Right renal pelvis (tissue), 4 donors: ENCODE measurements around the gene BCL2L2. TPM values are rescaled to one million over a fixed set of nuclear protein-coding genes. Genes with fewer than 3 reads are reported as not detected.
"Not testable (repeated sequence)": the region's sequence is repeated elsewhere in the genome, so short reads cannot be mapped to it uniquely, and the experiment has no call there.

Source experiments
- DNase-seq, 4 donors: peaks; one replicate each; pipeline ENCODE4 v3.0.0-alpha.2; 2013; ENCODE audit warnings: low read depth in 4 of 4, low spot score in 3 of 4, missing footprints in 1 of 4
- polyA plus RNA-seq, 4 donors: library from polyadenylated mRNA; unstranded; fragments of 120-200 nt; gene quantifications; one replicate each; pipeline ENCODE4 v1.2.1, GENCODE V29; 2013; ENCODE audit not compliant: insufficient read length in 4 of 4

The BCL2L2 gene, protein sequence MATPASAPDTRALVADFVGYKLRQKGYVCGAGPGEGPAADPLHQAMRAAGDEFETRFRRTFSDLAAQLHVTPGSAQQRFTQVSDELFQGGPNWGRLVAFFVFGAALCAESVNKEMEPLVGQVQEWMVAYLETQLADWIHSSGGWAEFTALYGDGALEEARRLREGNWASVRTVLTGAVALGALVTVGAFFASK
- 10 to 100 TPM; 40.1 to 43.1 (median 40.9) TPM for polyA plus RNA-seq

DNA sequence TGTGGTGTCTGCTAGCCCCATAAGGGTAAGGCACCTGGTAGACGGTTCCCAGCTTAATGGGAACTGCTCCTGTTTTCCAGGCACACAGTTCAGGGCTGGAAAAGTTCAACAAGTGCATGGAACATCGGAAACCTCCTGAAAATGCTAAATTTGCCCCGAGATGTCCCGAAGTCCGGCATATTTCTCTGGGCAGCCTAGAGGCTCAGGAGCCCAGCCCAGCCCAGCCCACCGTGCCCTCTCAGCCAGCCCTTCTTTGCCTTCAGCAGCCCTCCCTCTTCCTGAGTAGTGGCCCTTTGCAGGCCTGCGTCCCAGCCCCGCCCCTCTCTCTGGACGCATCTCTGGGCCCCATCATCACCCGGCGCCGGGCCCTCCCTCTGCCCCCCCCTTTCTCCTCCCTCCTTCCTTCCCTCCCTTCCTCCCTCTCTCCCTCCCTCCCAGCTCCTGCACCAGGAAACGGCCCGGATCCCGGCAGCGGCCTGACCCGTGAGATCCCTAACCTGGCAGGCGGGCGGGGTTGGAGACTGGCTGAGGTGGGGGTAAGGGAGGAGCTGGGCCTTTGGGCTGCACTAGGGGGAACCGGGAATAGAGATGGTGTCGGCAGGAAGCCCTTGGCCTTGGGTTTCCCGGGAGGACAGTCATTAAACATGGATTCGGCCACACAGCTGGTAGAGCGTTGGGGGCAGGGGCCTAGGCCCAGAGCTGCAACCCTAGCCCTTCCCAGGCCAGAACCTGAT lies at the start of gene BCL2L2:
BCL2L2 (plus strand) TSS at position 422 of the 734 bp plus-strand sequence. CDS start 935 bp downstream, outside the sequence.
- DNase-seq, result peak; percentile 84 to 87 (median 86)

DNA sequence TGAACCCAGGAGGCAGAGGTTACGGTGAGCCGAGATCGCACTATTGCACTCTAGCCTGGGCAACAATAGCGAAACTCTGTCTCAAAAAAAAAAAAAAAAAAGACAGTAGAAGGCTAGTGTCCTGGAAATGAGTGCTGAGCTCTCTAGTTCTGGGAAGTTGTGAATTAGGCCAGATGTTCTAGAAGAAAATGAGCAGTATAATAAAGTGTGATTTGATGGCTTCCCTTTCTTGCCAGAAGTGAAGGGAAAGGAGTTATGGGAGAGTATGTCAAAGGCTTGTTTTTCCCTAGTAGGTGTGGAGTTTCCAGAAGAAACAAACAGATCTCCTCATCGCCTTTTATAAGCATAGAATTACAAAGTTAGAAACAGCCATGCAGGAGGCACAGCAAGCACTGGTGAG lies 48.4 kb upstream of the BCL2L2 start:
- no peak for DNase-seq

DNA sequence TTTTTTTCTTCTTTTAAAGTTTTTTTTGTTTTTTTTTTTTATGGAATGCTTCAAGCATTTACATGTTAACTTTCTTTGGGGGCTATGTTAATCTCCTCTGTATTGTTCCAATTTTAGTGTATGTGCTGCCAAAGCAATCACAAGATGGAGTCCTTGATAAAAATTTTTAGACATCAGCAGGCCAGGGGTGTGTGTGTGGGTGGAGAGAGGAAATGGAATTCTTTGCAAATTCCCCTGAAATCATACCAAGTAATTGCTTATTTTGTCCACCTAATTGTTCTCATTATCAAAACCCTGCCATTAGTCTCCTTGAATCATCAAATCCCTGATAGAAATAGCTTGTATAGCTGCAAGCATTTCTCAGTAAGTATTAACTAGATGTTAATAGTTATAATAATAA lies 47.2 kb upstream of the BCL2L2 start:
- DNase-seq, result no peak

DNA sequence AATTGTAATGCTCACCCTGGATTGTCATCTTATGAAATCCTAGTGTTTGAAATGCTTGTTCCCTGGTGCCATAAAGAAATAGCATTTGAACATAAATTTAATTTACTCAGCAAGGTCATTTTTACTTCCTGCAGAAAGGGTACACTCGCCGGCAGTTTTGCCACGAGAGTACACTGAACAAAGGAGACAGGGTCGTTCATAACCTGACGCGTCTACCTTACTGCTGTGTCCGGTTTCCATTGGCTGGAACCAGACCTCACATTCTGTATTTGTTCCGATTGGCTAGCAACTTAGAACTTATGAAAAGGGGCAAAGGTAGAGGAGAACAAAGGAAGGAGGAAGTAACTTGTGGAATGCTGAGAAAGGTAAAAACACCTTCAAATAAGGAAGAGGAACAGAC lies 45.8 kb upstream of the BCL2L2 start:
- not testable (repeated sequence) for DNase-seq

DNA sequence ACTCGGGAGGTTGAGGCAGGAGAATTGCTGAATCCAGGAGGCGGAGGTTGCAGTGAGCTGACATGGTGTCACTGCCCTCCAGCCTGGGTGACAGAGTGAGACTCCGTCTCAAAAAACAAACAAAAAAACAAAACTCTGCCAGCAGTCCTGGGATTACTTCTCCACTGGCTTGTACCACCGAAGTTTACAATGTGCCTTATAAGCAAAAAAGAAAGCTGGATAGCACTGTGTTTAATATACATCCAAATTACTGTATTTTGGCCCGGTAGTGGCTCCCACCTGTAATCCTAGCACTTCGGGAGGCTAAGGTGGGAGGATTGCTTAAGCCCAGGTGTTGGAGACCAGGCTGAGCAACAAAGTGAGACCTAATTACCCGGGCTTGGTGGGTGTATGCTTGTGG lies 37.4 kb upstream of the BCL2L2 start:
- no peak for DNase-seq

DNA sequence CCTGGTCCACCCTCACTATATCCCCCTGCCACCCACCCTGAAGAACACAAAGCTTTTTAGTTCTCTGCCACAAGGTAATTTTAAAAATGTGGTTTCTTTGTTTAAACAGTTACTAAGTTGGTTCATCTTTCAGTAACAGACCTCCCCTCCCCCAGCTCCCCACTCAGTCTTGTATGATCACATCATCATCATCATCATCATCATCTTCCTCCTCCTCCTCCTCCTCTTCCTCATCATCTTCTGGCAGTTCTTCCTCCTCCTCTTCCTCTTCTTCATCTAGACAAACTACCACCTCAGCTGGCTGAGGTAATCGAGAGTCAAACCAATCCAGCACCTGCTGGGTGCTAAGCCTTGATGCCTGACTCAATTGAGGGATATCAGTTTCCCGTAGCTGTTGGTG lies 31.2 kb upstream of the BCL2L2 start:
- no peak for DNase-seq

DNA sequence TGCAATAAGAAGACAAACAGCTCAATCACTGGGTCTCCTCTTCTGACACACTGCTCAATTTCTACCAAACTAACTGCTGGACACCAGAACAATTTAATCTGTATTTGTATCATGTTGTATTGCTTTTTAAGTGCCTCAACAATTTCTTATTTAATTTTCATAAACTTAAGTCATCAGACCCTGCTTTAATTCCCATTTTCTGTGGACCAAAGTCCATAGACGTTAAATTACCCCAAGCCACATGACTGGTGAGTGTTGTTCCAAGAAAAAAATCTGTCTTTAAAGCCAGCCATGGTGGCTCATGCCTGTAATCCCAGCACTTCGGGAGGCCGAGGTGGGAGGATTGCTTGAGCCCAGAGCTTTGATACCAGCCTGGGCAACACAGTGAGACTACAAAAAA lies 29.4 kb upstream of the BCL2L2 start:
- DNase-seq, result no peak

DNA sequence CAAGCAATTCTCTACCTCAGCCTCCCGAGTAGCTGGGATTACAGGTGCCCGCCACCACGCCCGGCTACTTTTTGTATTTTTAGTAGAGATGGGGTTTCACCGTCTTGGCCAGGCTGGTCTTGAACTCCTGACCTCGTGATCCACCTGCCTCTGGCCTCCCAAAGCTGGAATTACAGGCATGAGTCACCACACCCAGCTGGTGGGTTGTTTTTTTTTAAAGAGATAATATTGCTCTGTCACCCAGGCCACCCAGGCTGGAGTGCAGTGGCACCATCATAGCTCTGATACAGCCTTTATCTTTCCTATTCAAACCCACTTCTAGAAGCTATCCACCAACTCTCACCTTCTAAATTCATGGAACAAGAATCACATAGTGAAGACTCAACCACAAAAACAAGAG lies 28.7 kb upstream of the BCL2L2 start:
- not testable (repeated sequence) for DNase-seq

DNA sequence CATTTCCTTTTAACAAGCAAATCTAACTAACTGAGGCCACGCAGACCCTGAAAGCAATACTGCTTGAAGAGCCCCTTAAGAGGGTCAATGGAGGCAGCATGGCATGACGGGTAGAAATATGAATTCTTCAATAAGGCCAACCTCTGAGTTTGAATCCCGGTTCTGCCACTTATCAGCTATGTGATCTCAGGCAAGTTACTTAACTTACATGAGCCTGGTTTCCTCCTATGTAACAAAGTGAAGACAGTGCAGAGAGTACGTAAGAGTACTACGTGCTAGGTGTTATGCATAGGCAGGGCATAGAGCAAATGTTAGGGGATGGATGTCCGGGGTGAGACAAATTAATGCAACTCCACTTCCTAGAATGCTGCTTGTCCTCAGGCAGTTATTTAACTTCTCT lies 25.4 kb upstream of the BCL2L2 start:
- DNase-seq, result no peak

DNA sequence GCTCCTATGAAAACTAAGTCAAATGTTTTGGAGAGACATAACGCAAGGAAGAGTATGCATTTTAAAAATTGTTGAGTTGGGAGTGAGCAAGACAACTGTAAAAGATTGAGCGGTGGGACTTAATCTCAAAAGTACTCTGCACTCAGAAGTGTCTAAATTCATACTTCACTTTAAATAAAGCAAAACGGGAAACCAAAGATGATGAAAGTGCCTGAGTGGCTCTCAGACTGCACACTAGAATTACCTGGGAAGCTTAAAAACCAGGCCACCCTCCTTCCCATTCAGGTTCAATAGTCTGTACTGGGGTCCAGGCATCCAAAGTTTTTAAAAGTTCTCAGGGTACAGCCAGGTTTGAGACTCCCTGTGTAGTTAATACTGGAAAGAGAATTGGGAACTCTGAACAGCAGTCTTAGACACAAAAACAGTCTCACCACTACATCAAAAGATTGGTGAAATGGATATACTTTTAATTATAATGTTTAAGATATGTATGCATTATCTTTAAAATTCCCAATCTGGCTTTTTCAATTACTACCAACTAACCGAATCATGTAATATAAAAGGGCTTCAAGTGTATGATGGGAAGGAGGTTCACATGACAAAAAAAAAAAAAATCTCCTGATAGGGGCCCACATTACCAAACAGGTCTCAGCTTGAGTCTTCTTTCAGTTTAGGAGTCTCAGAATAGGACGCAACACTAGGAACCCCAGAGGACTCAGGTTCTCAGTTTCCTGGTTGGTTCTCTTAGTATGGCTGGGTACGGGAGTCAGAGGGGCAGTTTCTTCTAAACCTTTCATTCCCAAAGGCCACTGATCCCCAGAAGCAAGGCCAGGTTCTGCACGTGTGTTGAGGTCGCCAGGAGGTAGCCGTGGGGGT lies 21.7 kb upstream of the BCL2L2 start:
- DNase-seq, result no peak

DNA sequence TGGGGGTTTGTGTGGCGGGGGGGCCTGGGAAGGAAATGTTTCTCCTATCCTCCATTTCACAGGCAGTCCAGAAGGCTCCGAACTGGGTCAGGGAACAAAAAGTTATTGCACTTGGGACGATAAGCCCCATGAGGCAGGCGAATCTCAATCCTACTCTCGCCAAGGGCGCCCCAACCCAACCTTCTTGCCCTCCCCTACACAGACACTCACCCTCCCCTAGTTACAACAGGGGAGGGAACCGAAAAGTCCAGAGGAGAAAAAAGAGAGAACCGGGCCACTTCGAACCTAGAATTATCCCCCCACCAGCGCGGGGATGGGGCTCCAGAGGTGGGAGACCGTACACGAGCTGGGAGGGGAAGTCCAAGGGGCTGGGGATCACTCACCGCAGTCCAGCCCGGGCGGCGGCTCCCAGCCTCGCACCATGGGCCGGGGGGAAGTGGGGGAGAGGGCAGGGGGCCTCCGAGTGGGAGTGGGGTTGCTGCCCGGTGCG lies 21.1 kb upstream of the BCL2L2 start:
- DNase-seq, result no peak

DNA sequence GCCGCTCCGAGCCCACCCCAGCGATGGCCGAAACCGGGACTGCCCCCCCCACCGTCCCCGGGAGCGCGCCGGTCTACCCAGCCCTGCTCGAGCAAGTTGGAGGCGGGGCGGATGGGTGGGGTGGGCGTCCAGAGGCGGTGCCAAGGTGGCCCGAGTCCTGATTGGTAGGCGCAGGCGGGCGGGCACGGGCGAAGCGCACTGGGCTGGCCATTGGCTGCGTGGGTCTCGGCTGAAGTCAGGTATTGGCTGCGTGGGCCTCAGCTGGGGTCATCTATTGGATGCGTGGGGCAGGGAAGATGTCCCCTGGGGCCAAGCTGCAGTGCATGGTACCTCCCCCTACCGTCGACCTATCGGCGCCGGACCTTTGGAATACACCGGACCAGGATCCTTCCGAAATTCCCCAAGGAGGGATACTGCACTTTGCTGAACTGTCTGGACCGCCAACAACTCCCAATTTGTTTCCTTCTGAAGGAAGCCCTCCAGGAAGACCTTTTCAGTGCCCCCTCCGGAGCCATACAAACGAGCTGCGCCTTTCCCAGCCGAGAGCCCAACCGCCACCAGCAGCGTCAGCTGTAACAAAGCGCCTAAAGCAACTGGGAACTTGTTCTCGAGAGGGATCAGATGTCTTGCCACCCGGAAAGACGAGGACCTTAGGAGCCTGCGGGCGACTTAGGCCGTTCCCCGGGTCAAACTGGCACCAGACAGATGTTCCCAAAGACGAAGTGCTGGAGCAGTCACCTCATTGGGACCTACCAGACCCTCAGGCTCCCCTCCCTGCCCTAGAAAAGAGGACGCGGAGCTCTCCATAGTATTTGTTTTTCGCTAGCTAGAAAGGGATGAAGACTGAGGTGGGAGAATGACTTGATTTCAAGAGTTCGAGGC lies 20.4 kb upstream of the BCL2L2 start, which contains the start of gene HOMEZ:
HOMEZ (minus strand) TSS at position 113 of the 882 bp plus-strand sequence. CDS start 180 bp downstream, outside the sequence.
- peak; percentile 85 to 93 (median 92) for DNase-seq

DNA sequence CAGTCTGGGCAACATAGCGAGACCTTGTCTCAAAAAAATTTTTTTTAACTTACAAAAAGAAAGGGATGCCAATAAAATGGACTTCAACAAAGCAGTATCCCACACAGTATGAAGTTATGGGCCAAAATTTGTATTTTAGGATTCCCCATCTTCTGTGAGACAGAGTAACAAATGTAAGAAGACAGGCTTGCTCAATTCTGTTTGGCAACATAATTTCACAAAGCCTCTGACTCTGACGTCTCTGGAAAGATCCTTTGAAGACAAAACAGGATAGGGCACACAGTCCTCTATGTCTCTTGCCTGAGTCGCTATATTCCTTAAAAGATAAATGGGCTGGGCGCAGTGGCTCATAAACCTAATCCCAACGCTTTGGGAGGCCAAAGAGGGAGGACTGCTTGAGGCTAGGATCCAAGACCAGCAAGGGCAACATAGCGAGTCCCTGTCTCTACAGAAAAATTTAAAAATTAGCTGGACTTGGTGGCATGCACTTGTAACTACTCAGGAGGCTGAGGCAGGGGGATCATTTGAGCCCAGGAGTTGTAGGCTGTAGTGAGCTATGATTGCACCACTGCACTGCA lies 19.6 kb upstream of the BCL2L2 start:
- DNase-seq, result no peak

DNA sequence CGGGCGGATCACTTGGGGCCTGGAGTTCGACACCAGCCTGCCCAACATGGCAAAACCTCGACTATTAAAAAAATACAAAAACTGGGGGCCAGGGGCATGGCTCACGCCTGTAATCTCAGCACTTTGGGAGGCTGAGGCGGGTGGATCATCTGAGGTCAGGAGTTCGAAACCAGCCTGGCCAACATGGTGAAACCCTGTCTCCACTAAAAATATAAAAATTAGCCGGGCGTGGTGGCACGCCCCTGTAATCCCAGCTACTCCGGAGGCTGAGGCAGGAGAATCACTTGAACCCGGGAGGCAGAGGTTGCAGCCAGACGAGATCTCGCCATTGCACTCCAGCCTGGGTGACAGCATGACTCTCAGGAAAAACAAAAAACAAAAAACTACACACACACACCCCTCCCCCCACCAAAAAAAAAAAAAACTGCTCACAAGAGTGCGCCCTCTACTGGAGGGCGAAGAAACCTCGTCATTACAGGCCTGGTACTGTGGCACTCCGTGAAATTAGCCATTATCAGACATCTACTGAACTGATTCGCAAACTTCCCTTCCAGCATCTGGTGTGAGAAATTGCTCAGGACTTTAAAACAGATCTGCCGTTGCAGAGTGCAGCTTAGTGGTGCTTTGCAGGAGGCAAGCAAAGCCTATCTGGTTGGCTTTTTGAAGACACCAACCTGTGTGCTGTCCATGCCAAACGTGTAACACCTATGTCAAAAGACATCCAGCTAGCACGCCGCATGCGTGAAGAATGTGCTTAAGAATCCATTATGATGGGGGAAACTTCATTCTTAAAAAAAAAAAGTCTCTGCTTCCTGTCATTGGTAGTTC lies 11.7 kb upstream of the BCL2L2 start:
- DNase-seq, result no peak

DNA sequence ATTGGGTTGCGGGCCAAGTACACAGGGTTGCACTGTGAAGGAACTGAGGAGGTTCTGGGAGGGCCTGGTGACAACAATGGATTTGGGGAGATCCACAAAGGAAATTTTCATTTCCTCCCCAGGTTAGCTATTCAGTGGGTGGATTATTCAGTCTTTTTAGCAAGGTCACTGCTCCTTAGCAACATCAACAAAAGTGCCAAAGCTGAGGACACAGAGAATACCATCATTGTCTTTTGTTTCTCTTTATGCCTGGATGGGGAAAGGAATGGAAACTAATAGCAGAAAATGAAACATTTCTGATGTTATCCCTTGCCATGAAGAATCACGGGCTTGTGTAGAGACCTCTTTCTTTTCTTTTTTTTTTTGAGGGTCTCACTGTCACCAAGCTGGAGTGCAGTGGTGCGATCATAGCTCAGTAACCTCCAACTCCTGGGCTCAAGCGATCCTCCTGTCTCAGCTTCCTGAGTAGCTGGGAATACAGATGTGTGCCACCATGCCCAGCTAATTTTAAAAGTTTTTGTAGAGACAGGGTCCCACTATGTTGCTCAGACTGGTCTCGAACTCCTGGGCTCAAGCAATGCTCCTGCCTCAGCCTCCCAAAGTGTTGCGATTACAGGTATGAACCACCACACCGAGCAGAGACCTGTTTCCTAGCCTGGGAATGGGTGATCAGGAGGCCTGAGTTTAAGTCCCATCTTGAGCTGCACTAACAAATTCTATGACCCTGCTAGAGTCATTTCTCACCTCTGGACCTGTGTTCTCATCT lies 10.4 kb upstream of the BCL2L2 start:
- DNase-seq, result no peak

DNA sequence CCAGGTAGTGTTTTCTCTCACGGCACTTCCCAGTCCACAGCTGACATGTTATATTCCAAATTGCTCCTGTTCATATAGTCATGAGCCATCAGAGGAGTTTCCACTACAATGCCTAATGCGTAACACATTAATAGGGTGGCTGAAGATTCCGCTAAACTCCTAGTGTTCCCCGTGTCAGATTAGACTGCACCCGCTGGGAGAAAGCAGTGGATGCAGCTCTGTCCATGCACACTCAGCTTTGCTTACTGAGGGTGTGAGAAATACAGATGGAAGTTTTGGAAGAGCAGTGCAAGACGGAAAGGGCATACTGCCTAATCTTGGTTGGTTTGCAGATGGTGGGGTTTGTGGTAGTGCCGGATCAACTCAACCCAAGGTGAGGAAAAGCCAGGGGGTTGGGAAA lies 9.5 kb upstream of the BCL2L2 start:
- DNase-seq, result no peak

DNA sequence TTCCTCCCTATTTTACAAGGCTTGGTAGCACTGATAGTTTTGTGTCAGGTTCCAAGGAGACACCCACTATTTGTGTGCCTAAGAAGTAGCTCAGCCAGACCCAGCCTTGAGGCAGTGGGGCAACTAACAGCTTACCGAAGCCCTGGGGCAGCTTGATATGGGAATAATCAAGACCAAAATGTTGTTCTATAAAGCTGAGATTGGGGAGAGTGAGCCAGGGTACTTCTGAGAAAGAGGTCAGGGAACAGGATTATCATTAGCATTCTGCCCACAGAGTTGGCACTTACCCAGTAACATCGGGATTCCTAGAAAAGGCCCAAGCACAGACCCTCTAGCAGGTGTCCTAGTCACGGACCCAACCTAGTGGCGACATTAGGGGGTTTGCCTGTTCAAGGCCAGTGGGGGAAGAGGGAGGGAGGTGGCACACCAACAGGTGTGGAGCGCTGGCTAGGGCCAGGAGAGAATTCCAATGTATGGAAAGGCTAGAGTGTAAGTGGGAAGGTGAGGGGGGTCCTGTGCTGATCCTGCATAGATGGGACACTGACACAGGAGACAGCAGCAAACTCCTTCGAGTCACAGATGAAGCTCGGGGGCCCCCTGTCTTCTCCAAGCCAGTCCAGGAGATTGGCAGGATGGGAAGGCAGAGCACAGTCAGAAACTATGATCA lies 8.9 kb upstream of the BCL2L2 start:
- DNase-seq, result no peak
